G401 (cell line): ENCODE data around the gene CCL7. TPM values are rescaled to one million over a fixed set of nuclear protein-coding genes. Genes with fewer than 3 reads are reported as not detected.
"Not testable (repeated sequence)": the region's sequence is repeated elsewhere in the genome, so short reads cannot be mapped to it uniquely, and the experiment has no call there.

ENCODE experiments used
- DNase-seq: peaks from one replicate; pipeline ENCODE4 v3.0.0-alpha.2; 2015; ENCODE audit warnings: low spot score
- in situ Hi-C: cut with HindIII; loops from 2 replicates; pipeline ENCODE4 v1.10.0; 2016; ENCODE audit warnings: low sequenced_read_pairs, mixed read lengths
- total RNA-seq: library from RNA; depleted of rRNA; stranded (reverse); fragments of >200 nt; shearing (Covaris generic); gene quantifications from 2 replicates; pipeline ENCODE4 v1.2.3, GENCODE V29; 2014; rRNA removed

Gene CCL7
- not detected in 2 replicates for total RNA-seq

DNA sequence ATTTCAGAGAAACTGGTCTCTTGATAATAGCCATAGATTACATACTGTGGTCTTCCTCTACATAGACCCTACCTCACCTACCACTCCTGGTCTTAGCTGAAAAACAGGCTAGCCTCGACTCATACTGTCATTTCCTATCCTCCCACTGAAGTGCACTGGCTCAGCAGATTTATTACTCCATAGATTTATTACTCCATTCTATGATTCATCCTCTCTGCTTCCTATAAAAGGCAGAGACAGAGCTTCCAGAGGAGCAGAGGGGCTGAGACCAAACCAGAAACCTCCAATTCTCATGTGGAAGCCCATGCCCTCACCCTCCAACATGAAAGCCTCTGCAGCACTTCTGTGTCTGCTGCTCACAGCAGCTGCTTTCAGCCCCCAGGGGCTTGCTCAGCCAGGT, at the start of gene CCL7:
CCL7 (plus strand) TSS at position 253 of the 400 bp plus-strand sequence; CDS start at position 323, 70 bp downstream.
- no peak for DNase-seq
- in situ Hi-C loops, result no loop called here

DNA sequence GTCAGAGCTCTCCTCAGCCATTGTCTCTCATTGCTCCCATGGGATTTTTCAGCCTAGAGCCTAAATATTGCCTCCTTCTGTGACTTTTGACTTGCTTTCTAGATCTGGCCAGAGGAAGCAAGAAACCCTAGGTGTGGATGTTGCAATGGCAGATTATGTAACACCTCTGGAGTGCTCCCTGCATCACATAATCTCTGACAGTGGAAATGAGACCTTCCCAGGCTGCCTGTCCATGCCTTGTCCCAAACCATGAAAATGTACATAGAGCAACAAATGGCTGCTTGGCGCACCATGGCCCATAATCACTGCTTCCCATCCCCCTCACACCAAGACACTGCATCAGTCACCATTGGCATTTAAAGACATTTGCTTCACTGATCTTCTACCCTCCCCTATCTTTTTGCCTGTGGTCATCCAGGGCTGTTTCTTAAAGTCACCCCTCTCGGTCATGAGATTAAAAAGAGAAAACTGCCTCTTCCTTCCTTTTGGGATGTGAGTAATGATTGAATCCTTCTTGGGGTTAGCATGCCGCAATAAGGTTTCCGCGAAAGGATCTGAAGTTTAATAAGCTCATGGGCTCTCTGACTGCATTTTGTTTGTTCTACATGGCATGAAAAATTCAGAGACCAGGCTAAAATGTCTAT, 49.1 kb upstream of the CCL7 start:
- in situ Hi-C loops, result no loop called here
- no peak for DNase-seq

DNA sequence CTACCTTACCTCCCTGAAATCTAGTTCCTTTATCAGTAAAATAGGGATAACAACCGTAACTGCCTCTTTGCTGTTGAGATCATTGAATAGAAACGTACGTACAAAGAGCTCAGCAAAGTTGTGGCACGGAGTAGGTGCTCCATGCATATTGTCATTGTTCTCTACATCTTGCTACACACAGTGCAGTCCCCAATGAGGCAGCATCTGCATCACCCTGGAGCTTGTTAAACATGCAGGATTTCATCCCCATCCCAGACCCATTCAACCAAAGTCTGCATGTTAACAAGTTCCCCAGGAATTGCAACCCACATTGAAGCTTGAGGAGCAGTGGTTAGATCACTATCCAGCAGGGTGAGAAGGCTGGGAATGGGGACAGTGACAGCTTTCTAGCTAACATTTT, 48.6 kb upstream of the CCL7 start:
- no peak for DNase-seq
- in situ Hi-C loops, result no loop called here

DNA sequence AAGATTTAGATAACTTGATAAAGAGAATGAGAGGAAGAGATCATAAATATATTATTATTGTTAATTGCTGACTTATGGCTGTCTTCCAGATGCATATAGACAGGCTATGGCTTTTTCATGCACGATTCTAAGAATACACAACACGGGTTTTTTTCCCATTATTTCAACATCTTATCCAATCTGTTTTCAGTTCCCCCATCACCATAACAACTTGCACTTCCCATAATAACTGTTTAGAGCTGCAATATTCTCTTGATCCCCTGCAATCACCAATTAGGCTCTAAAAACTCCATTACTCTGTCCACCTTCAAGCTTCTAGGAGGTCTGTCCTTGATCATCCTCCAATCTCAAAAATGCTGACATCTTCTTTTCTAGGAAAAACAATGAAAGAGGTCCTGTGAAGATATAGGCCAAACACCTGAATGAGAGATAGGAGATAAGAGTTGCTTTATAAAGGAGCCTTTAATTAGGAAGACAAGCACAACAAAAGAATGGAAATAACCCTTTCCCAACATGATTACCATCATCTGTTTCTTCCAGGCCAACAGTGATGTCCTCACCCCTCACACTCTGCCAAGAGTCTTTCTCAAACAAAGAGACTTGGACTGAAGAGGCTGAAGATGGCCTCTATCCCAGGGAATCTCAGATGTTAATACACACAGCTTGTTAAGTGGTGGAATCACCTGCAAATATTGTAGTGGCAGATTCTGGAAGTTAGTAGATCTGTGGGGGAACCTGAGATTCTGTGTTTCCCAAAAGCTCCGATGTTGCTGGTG, 47.1 kb upstream of the CCL7 start:
- DNase-seq, result no peak
- in situ Hi-C loops, result no loop called here

DNA sequence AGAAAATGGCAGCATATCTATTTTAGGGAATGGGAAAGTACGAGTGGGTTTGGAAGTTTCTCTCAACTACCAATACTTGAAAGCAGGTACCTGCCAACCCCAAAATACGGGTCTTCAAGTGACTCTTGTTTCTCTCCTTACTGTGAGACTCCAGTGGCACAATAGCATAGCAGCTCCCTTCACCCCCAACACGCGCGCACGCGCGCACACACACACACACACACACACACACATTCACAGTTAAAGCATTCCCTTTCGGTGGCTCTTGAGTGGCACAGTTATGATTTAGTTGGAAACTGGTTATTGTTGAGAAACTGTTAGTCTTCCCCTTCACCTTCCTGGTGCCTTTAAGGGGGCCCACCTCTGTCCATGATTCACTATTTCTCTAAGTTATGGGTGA, 45.0 kb upstream of the CCL7 start:
- DNase-seq, result no peak
- in situ Hi-C loops, result no loop called here

DNA sequence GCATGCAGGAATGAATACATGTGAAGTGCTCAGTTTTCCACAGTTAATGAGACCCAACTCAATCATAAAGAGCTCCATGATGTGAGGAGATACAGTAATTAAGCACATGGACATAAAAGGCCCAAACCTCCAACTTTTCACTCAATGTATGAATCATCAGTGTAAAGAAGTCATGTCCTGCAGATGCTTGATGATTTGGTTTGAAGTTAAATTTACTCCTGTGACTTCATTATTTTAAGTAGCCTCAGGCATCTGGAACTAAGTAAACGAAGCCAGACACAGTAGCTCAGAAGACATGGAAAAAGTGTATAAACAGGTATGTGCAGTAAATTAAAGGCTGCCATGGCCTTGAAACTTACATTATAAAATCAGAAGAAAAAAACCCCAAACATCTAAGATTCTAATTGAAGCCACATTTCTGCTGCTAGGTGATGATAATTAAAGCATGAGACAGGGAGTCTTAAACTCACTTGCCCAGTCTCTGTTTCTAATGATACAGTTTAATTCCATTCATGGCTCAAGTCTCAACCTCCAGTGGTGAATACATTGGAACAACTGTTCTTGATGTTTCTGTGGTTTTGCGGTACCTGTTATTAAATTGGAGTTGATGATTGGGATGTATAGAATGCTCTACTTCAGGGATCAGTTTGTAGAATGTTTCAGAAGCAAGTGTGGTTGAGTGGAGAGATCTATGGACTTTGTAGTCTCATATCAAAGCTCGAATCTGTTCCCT, 43.8 kb upstream of the CCL7 start:
- DNase-seq, result no peak
- in situ Hi-C loops, result no loop called here

DNA sequence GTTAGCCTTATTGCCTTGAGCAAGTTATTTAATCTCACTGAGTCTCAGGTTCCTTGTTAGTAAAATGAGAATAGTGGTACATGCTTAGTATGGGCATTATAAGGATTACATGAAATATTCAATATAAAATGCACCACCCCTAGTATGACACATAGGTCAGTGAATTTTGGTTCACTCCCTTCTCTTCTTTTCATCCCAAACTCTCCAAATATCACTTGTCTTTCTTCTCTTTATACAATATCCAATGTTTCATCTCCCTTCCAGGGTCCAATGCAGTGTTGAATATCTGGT, 43.3 kb upstream of the CCL7 start:
- DNase-seq, result no peak
- in situ Hi-C loops, result no loop called here

DNA sequence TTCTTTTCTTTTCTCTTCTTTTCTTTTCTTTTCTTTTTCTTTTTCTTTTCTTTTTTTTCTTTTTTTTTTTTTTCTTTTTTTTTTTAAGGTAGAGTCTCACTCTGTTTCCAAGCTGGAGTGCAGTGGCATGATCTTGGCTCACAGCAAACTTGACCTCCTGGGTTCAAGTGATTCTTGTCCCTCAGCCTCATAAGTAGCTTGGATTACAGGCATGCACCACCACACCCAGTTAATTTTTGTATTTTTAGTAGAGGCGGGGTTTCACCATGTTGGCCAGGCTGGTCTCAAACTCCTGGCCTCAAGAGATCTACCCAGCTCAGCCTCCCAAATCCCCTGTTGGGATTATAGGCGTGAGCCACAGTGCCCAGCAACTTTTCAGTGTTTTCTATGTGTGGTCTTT, 42.7 kb upstream of the CCL7 start:
- in situ Hi-C loops, DNase-seq: not testable (repeated sequence)

DNA sequence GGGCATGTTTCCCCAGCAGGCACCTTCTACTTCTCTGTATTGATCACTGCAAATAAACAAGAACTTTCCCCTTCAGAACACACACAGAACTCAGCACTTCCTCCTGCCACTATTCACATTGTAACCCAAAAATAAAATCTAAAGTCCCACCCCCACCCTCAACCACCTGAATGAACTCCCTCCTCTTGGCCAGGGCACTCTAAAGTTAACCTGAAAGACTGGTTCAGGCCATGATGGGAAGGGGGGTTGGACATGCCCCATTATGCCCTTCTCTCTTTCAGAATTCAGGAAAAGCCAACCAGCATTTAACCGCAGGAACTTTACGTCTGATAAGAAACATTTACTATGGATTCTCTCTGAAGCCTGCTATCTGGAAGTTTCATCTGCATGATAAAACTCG, 42.3 kb upstream of the CCL7 start:
- in situ Hi-C loops, result no loop called here
- DNase-seq, result no peak

DNA sequence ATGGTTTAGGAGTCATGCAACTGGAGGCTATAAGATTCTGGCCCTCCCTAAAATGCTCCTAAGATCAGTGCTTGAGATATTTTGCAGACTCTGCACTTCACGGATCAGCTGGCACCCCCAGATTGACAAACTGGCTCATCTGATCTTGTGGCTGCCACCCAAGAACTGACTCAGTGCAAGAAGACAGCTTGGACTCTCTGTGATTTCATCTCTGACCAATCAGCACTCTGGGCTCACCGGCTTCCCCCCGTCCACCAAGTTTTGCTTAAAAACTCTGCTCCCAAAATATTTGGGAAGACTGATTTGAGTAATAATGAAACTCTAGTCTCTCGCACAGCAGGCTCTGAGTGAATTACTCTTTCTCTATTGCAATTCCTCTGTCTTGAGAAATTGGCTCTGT, 41.2 kb upstream of the CCL7 start:
- DNase-seq, result no peak
- in situ Hi-C loops, result no loop called here

DNA sequence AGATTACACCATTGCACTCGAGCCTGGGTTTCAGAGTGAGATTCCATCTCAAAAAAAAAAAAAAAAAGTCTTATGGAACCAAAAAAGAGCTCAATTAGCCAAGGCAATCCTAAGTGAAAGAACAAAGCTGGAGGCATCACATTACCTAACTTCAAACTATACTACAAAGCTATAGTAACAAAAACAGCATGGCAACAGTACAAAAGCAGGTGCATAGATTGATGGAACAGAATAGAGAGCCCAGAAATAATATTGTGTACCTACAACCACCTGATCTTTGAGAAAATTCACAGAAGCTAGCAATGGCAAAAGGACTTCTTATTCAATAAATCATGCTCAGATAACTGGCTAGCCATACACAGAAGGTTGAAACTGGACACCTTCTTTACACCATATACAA, 39.7 kb upstream of the CCL7 start:
- no peak for DNase-seq
- in situ Hi-C loops, result no loop called here

DNA sequence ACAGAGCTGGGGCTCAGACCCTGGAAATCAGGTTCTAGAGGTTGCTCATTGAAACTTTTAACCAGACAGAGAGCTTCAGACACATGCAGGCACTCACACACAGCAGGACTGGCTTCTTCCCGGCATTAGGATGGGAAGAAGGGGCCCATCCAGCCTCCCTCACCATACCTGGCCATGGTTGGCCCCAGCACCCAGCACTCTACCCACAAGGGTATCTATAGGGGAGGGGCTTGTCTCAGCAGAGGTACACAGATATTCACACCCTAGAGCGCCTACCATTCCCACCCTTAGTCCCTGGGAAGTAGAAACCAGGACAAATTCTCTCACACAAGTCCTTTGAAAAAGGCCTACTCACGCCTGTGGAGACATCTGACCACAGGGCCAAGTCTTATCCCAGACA, 35.4 kb upstream of the CCL7 start:
- in situ Hi-C loops, result no loop called here
- DNase-seq, result no peak

DNA sequence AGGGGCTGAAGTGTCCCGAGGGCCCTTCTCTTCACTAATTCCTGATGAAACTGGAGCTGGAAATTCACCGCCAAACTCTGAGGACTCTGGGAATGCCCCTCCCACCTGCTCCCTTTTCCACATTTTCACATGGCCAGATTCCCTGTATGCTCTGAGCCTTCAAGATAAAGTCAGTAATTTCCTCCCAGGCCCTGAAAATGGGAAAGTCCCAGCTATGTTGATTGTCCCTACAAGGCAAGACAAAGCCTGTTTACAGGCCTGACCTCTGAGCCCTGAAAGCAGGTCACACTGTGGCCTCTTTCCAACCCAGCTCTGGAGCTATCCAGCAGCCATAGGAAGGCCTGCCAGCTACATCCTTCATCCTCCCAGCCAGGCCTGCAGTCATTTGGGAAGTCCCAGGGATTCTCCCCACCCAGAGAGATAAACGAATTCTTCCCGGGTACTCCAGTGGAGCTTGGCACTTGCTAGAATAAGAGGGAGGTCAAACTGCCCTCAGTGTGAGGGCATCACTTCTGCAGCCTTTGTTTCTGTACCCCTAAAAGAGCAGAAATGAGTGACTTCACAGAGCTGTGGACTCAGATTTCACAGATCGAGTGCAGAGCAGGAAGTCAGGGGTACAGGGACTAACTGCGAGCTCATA, 34.5 kb upstream of the CCL7 start:
- in situ Hi-C loops, result no loop called here
- DNase-seq, result no peak

DNA sequence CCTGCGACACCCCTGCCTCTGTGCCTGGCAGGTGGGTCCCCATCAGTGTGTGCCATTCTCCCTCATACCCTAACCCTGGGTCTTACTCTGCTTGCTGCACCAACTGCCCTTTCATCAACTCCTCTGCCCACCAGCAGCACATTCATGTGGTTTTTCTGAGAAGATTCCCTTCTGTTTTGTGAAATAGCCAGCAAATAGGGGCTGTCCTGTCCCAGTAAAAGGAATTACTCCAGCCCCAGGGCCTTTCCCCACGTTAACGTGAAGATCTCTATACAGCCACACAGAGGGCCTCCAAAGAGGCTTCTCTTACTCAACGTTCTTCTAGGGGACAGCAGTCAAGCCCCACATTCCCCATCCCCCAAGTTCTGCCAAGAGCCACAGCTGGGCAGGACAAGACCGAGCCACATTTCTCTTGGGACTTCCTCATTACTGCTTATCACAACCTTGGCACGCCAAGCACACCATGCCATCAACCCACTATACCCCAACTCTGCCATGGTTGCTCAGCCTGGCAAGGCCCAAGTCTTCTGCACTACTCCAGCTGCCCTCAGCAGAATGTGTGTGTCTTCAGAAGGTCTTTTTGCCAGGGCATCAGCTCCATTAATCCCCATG, 33.6 kb upstream of the CCL7 start:
- DNase-seq, result no peak
- in situ Hi-C loops, result no loop called here

DNA sequence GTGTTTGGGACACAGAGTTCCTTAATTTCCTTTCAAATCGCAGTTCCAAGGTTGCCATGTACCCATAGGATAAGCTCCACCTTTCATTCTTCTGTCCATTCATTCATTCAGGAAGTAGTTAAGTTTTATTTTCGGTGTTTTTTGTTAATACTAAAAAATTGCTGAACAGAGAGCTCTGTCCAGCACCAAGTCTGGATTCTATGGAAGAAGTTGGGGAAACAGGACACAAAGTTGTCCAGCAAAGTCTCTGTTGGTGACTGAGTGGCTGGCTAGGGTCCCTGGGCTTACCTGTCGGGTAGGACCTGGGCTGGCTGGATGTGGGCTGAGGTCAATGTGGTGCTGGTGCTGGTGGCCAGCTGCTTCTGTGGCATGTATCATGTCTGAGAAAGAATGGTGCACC, 32.6 kb upstream of the CCL7 start:
- DNase-seq, result no peak
- in situ Hi-C loops, result no loop called here

DNA sequence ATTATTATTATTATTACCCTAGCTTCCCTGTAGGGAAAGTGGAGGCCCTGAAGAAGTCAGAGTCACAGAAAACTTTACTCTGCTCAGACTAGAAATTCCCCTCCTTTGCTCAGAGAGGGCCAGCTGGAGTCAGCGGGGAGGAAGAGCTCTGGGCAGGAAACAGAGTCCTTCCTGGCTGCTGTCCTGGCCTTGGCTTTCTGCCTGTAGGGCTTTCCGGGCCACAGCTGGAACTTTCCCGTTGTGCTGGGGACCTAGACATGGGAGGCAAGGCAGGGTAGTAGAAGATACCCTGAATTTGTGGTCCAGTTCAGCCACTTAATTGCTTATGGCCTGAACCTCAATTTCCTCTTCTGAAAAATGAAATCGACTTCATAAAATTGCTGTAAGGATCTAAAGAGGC, 29.0 kb upstream of the CCL7 start:
- DNase-seq, result peak; percentile 7
- in situ Hi-C loops, result no loop called here

DNA sequence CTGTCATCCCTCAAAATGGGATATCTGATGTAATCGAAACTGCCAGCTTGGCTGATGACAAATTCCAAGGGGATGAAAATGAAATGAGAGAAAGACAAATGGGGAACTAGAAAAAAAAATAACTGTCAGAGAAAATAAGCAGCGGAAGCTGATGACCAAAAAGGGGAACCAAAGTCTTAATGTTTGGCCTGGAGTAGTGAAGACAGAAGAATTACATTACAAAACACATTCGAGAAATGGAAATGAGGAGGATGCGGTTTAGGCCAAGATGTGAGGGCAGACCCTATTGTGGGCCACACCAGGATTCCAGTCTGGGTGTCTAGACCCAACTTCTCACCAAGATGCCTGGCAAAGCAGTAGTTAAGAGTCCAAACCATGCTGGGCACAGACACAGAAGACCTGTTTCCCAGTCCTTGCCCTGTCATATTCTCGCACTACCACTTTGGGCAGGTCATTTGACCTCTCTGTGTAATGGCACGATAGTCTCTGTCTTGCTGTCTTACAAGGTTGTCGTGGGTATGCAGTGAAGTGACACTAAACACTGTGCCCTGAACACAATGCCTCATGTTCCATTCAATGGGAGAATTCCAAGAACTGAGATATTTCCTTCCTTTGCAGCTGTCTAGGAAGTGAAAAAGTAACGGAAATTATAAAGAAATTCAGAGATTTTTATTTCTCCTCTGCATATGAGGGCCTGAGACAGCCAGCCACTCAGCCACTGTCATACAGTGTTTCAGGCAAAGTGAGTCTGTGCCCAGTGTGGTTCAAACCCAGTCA, 27.2 kb upstream of the CCL7 start:
- in situ Hi-C loops, result no loop called here
- DNase-seq, result no peak

DNA sequence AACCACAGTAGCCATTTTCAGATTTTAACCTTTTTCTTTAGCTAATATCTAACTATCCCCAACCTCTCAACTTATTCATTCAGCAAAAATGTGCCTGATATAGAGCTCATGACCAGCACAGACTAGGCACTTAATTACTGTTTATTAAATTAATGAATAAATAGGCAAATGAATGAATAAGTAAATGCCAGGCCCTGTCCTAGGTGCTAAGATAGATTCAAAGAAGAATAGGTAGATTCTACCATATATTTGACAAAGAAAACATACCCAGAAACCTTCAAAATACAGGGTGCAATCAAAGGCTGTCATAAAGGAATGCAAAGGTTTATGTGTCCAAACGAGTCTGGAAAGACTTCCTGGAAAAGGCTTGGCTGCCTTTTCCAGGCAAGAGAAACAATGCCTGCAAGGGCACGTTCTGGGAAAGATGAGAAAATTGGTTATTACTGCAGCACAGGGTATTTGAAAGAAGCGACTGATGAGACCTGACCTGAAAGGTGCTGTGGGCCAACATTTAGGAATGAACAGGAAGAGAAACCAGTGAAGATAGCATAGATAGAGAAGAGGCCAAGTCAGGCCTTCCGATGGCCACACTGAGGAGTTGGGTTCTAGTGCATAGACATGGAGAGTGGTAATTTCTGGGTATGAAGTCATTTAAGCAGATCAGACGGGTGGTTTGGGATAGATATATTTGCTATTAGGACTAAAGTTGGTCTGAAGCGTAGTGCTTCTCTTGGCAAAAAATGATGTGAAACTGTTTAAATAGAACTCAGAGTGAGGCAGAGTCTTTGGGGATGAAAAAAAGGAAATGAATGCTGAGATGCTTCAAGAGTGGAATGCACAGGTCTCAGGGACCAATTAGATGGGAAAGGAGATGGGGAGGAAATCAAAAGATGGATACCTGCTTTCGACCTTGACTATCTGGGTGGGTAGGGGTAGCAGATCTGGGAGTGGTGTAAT, 26.4 kb upstream of the CCL7 start:
- in situ Hi-C loops, result no loop called here
- DNase-seq, result no peak
